Activated CD8-positive, alpha-beta memory T cell treated with anti-CD3 and anti-CD28 coated beads, Interleukin-2, amount 10 ng/mL, durations not matched to agents 7 days and 5 days (primary cell): Measurements from ENCODE around the gene NTN5. TPM values are rescaled to one million over a fixed set of nuclear protein-coding genes. Genes with fewer than 3 reads are reported as not detected.
"Not testable (repeated sequence)": the region's sequence is repeated elsewhere in the genome, so short reads cannot be mapped to it uniquely, and the experiment has no call there.

Experiments
- ATAC-seq: fragments of 150-1000 bp; cut with Tn5 transposase; one replicate; pipeline ENCODE4 v1.10.0; 2021; ENCODE audit warnings: moderate library complexity
- CTCF ChIA-PET: fragments of 350-600 bp; sonication (Branson Sonifier 250); formaldehyde crosslinking; loops from one replicate; lab custom pipeline; 2021; ENCODE audit warnings: antibody characterized with exemption; lab: Charles Lee
- DNase-seq: peaks from one replicate; pipeline ENCODE4 v3.0.0-alpha.2; 2020
- H3K27ac Mint-ChIP-seq: one replicate; pipeline ENCODE4 v1.8.0; 2021; ENCODE audit warnings: mild to moderate bottlenecking, mixed read lengths
- H3K27me3 Mint-ChIP-seq: one replicate; pipeline ENCODE4 v1.8.0; 2021; ENCODE audit warnings: mixed read lengths
- H3K36me3 Mint-ChIP-seq: one replicate; pipeline ENCODE4 v1.8.0; 2021; ENCODE audit warnings: mild to moderate bottlenecking, mixed read lengths
- H3K4me1 Mint-ChIP-seq: one replicate; pipeline ENCODE4 v1.8.0; 2021; ENCODE audit warnings: mixed read lengths
- H3K4me3 Mint-ChIP-seq: one replicate; pipeline ENCODE4 v1.8.0; 2021; ENCODE audit warnings: mild to moderate bottlenecking, moderate library complexity, mixed read lengths
- H3K9me3 Mint-ChIP-seq: one replicate; pipeline ENCODE4 v1.8.0; 2022; ENCODE audit warnings: low read depth, mixed read lengths
- total RNA-seq, 2 experiments: library from RNA; stranded (reverse); gene quantifications; one replicate each; pipeline ENCODE4 v1.2.3, GENCODE V29; 2021

The NTN5 gene
- total RNA-seq, result under 1 TPM; 0.64 to 0.87 TPM

GRCh38 chr19:48672994-48673393 lies at the start of gene NTN5:
Gene NTN5 (minus strand): TSS chr19:48673017. CDS start chr19:48670986, 2,031 bp downstream.
- no peak for DNase-seq
- peaks cover 3% of the 10 kb centered on the region for H3K27me3 Mint-ChIP-seq
- peaks cover 10% of the 10 kb centered on the region for H3K9me3 Mint-ChIP-seq
- H3K4me1 Mint-ChIP-seq, result peaks cover 6% of the 10 kb centered on the region
- H3K36me3 Mint-ChIP-seq, result peaks cover 2% of the 10 kb centered on the region
- no peak within 1 kb of the TSS for H3K4me3 Mint-ChIP-seq
- CTCF ChIA-PET, result interaction anchor here (0.8 kb wide), 1 partner anchor 29 kb away, joined by 3 read pairs; no protein-coding TSS in a partner anchor
- H3K27ac Mint-ChIP-seq, result no peak within 1 kb of the TSS
- no peak for ATAC-seq

- DNase-seq, result no peak
- peaks cover 14% of the 10 kb centered on the region for H3K9me3 Mint-ChIP-seq
- H3K27me3 Mint-ChIP-seq, result no peaks in the 10 kb centered on the region
- H3K27ac Mint-ChIP-seq, result no peak overlapping the region
- no peak overlapping the region for H3K4me3 Mint-ChIP-seq
- H3K36me3 Mint-ChIP-seq, result peaks cover 16% of the 10 kb centered on the region
- ATAC-seq, result no peak
- CTCF ChIA-PET, result interaction anchor here (0.7 to 1.9 kb wide), 3 partner anchors 17 to 127 kb away, joined by 3 to 8 read pairs (median 3); no protein-coding TSS in a partner anchor
- peaks cover 26% of the 10 kb centered on the region for H3K4me1 Mint-ChIP-seq
Measured at GRCh38 chr19:48722196-48722708, 49.4 kb upstream of the NTN5 start.

- H3K36me3 Mint-ChIP-seq, result peaks cover 10% of the 10 kb centered on the region
- peak; percentile 97 for ATAC-seq
Measured at GRCh38 chr19:48720613-48721296, 47.9 kb upstream of the NTN5 start.

GRCh38 chr19:48720251-48720612 lies 47.4 kb upstream of the NTN5 start:
- Mint-ChIP-seq H3K27me3 (no peaks in the 10 kb centered on the region), H3K9me3 (peaks cover 3% of the 10 kb centered on the region), H3K4me1 (peaks cover 16% of the 10 kb centered on the region), H3K36me3 (peaks cover 5% of the 10 kb centered on the region), H3K27ac (peak overlapping the region; percentile 98), H3K4me3 (peak overlapping the region; percentile 95)
- DNase-seq (no peak), ATAC-seq (peak; percentile 25)
- CTCF ChIA-PET, result interaction anchor here (0.7 to 1.9 kb wide), 3 partner anchors 19 to 122 kb away, joined by 3 to 8 read pairs (median 4); partner anchors contain the start of gene CA11

More at GRCh38 chr19:48720613-48721296, 47.9 kb upstream of the NTN5 start:
- Mint-ChIP-seq H3K4me3 (peak overlapping the region; percentile 95), H3K4me1 (peaks cover 19% of the 10 kb centered on the region), H3K27ac (peak overlapping the region; percentile 98), H3K27me3 (no peaks in the 10 kb centered on the region), H3K9me3 (peaks cover 7% of the 10 kb centered on the region)
- CTCF ChIA-PET, result interaction anchor here (0.7 to 1.9 kb wide), 3 partner anchors 18 to 122 kb away, joined by 3 to 8 read pairs (median 4); partner anchors contain the start of gene CA11
- DNase-seq, result peak; percentile 98

- ATAC-seq (no peak), DNase-seq (no peak)
- Mint-ChIP-seq H3K4me3 (peak within 1 kb of the TSS; percentile 95), H3K4me1 (peaks cover 14% of the 10 kb centered on the region), H3K27me3 (no peaks in the 10 kb centered on the region), H3K36me3 (no peaks in the 10 kb centered on the region), H3K27ac (peak within 1 kb of the TSS; percentile 98), H3K9me3 (no peaks in the 10 kb centered on the region)
- CTCF ChIA-PET, result no interaction called here
Measured at GRCh38 chr19:48719263-48720171, 46.7 kb upstream of the NTN5 start, which contains the start of gene MAMSTR. Gene MAMSTR (minus strand): TSS chr19:48719725. CDS start chr19:48719031, 694 bp downstream.

- no peak overlapping the region for H3K4me3 Mint-ChIP-seq
- CTCF ChIA-PET, result no interaction called here
- no peaks in the 10 kb centered on the region for H3K36me3 Mint-ChIP-seq
- H3K27me3 Mint-ChIP-seq, result no peaks in the 10 kb centered on the region
- ATAC-seq (no peak), DNase-seq (no peak)
- H3K9me3 Mint-ChIP-seq, result no peaks in the 10 kb centered on the region
- no peak overlapping the region for H3K27ac Mint-ChIP-seq
- H3K4me1 Mint-ChIP-seq, result peaks cover 16% of the 10 kb centered on the region
Measured at GRCh38 chr19:48718711-48719231, 46.0 kb upstream of the NTN5 start.

GRCh38 chr19:48718106-48718505 lies 45.3 kb upstream of the NTN5 start:
- peaks cover 18% of the 10 kb centered on the region for H3K4me1 Mint-ChIP-seq
- CTCF ChIA-PET, ATAC-seq, H3K36me3 Mint-ChIP-seq, H3K4me3 Mint-ChIP-seq, DNase-seq, H3K27ac Mint-ChIP-seq, H3K27me3 Mint-ChIP-seq, H3K9me3 Mint-ChIP-seq: not testable (repeated sequence)

GRCh38 chr19:48716562-48717291 lies 43.9 kb upstream of the NTN5 start:
- Mint-ChIP-seq H3K36me3 (peaks cover 2% of the 10 kb centered on the region), H3K4me3 (no peak overlapping the region), H3K27me3 (no peaks in the 10 kb centered on the region), H3K4me1 (peaks cover 16% of the 10 kb centered on the region), H3K27ac (no peak overlapping the region), H3K9me3 (no peaks in the 10 kb centered on the region)
- CTCF ChIA-PET, result interaction anchor here (0.6 to 1.7 kb wide), 3 partner anchors 9 to 1233 kb away, joined by 3 to 5 read pairs (median 3); partner anchors contain the start of gene KPTN
- no peak for DNase-seq
- ATAC-seq, result no peak

- DNase-seq, result no peak
- no peaks in the 10 kb centered on the region for H3K27me3 Mint-ChIP-seq
- ATAC-seq, result no peak
- H3K4me1 Mint-ChIP-seq, result peaks cover 15% of the 10 kb centered on the region
- peak overlapping the region; percentile 79 for H3K4me3 Mint-ChIP-seq
- peaks cover 8% of the 10 kb centered on the region for H3K36me3 Mint-ChIP-seq
- CTCF ChIA-PET, result interaction anchor here (1.2 kb wide), 1 partner anchor 41 kb away, joined by 3 read pairs; no protein-coding TSS in a partner anchor
- H3K9me3 Mint-ChIP-seq, result no peaks in the 10 kb centered on the region
- H3K27ac Mint-ChIP-seq, result no peak overlapping the region
Measured at GRCh38 chr19:48715681-48716171, 42.9 kb upstream of the NTN5 start.

GRCh38 chr19:48714759-48715675 lies 42.2 kb upstream of the NTN5 start:
- Mint-ChIP-seq H3K27me3 (no peaks in the 10 kb centered on the region), H3K4me3 (peak overlapping the region; percentile 79), H3K36me3 (peaks cover 9% of the 10 kb centered on the region), H3K4me1 (peaks cover 10% of the 10 kb centered on the region), H3K9me3 (no peaks in the 10 kb centered on the region), H3K27ac (peak overlapping the region; percentile 82)
- no peak for ATAC-seq
- DNase-seq, result no peak
- CTCF ChIA-PET, result interaction anchor here (1.1 to 2.4 kb wide), 2 partner anchors 10 to 24 kb away, joined by 4 to 9 read pairs; no protein-coding TSS in a partner anchor
